Loucy (cell line): ENCODE data around the gene TMEM163.

ENCODE experiments used
- CTCF ChIP-seq: fragments of 200-600 bp; sonication (generic); conservative IDR thresholded peaks from 2 replicates; pipeline ENCODE4 v1.5.1; 2014; ENCODE audit warnings: mild to moderate bottlenecking, antibody characterized with exemption, low read length
- EZH2phosphoT487 ChIP-seq: fragments of 200-600 bp; IDR thresholded peaks from 2 replicates; pipeline ENCODE4 v1.6.1; 2018; ENCODE audit warnings: antibody characterized with exemption, mild to moderate bottlenecking, moderate library complexity, borderline replicate concordance

- no peak for TF ChIP-seq CTCF
- no peak for TF ChIP-seq EZH2phosphoT487
These were observed 84.6 kb downstream of the TMEM163 start for GRCh38 chr2:134634054-134634753.
